Activated CD4-positive, alpha-beta T cell treated with anti-CD3 and anti-CD28 coated beads, Interleukin-2, Interleukin-4, amounts not matched to agents 100 ng/mL and 50 ng/mL, durations not matched to agents 16 hours and 8 hours (primary cell): ENCODE measurements around the gene SERINC1.

Experiments
- DNase-seq: peaks from one replicate; pipeline ENCODE4 v3.0.0-alpha.2; 2020; ENCODE audit warnings: low spot score

SERINC1 gene

DNA sequence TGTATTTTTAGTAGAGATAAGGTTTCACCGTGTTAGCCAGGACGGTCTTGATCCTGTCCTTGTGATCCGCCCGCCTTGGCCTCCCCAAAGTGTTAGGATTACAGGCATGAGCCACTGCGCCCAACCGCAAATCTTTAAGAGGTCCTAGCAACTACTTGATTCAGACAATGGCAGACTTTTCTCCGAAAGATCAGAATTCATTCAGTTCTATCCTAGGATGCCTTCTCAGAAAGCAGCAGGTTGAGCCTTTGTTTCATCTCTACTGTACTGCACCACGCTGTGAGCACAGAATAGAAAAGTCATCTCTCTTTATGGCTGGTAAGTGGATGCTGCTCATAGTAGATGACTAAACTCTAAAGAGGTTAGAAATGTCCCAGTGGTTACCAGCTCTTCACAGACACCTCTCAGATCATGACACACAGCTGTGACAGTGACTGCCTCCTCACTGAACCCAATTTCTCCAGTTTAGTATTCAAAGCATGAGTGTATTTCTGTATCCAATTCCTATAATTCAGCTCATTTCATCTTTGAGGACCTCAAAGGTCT, 78.2 kb downstream of the SERINC1 start:
- peak; percentile 75 for DNase-seq
